K562 (cell line): ENCODE measurements around the gene HS3ST5. TPM values are rescaled to one million over a fixed set of nuclear protein-coding genes. Genes with fewer than 3 reads are reported as not detected.

Source experiments
- ARID3A ChIP-seq: IDR thresholded peaks from 2 replicates; pipeline ENCODE4 v1.6.1; 2012; ENCODE audit warnings: low read depth, low read length, improper control_type of control experiment, borderline replicate concordance
- DEAF1 ChIP-seq: fragments of 450-650 bp; formaldehyde crosslinking; IDR thresholded peaks from 2 replicates; pipeline ENCODE4 v1.4.0; 2020; ENCODE audit warnings: mild to moderate bottlenecking, moderate library complexity
- ELF1 ChIP-seq: fragments of 200-800 bp; sonication (Bioruptor generic); IDR thresholded peaks from 2 replicates; pipeline ENCODE4 v1.6.1; 2016; ENCODE audit warnings: missing genetic modification characterization, missing compliant biosample characterization
- HIVEP1 ChIP-seq: fragments of 250-450 bp; sonication (Bioruptor Pico); IDR thresholded peaks from 2 replicates; pipeline ENCODE4 v1.4.0; 2020; ENCODE audit warnings: mild to moderate bottlenecking
- HMG20A ChIP-seq: fragments of 450-650 bp; formaldehyde crosslinking; conservative IDR thresholded peaks from 2 replicates; pipeline ENCODE4 v1.4.0; 2020; ENCODE audit warnings: mild to moderate bottlenecking, mixed read lengths
- MNT ChIP-seq, 2 experiments: fragments of 450-650 bp; conservative IDR thresholded peaks; 2 replicates each; pipeline ENCODE4 v1.6.1; 2017; ENCODE audit warnings: mild to moderate bottlenecking in 2 of 2, moderate library complexity in 2 of 2
- SUPT5H ChIP-seq: fragments of 450-650 bp; IDR thresholded peaks from 2 replicates; pipeline ENCODE4 v1.6.1; 2016
- TCFL5 ChIP-seq: fragments of 250-450 bp; sonication (Bioruptor Pico); conservative IDR thresholded peaks from 2 replicates; pipeline ENCODE4 v1.6.1; 2021; ENCODE audit warnings: mild to moderate bottlenecking, moderate library complexity, matching md5 sums
- ZBTB43 ChIP-seq: sonication (generic); formaldehyde crosslinking; IDR thresholded peaks from 2 replicates; pipeline ENCODE4 v1.8.0; 2023; ENCODE audit warnings: mild to moderate bottlenecking, missing genetic modification reagents
- ZNF282 ChIP-seq: sonication (generic); formaldehyde crosslinking; IDR thresholded peaks from 2 replicates; pipeline ENCODE4 v1.8.1; 2023; ENCODE audit warnings: missing genetic modification reagents
- ZNF3 ChIP-seq: fragments of 250-450 bp; sonication (Bioruptor Pico); IDR thresholded peaks from 2 replicates; pipeline ENCODE4 v1.5.0; 2021; ENCODE audit warnings: mild to moderate bottlenecking, moderate library complexity
- polyA plus RNA-seq, 8 experiments: library from polyadenylated mRNA; depleted of rRNA in 4 of 8; stranded (reverse) in 5 of 8; unstranded in 3 of 8; fragments of >200 nt; fragmentation: Nextera tagmentation in 2 of 8; fragmentation: Illumina TruSeq in 1 of 8; extraction: Ambion mirVana in 2 of 8; extraction: Trizol in 1 of 8; gene quantifications; 2 replicates each; pipeline versions ENCODE4 v1.2.1 to v1.2.3, GENCODE V29; 2011 to 2014; ENCODE audit warnings: inconsistent platforms in 1 of 8, missing spikeins in 1 of 8
- total RNA-seq, 7 experiments: library from RNA; depleted of rRNA in 6 of 7; stranded (reverse); fragments of >200 nt in 6 of 7; fragmentation: Illumina TruSeq in 2 of 7; extraction: Trizol in 2 of 7; gene quantifications; 2 replicates each; pipeline versions ENCODE4 v1.2.1 to v1.2.3, GENCODE V29; 2011 to 2021; ENCODE audit warnings: low replicate concordance in 1 of 7

HS3ST5 gene
- total and polyA plus RNA-seq, 9 of the 15 experiments (the other 6 are each of a cell fraction or from before 2014, with no cell fraction given): not detected

- TF ChIP-seq ZBTB43 (CRISPR knock-in tag) (no peak), MNT (conservative IDR thresholded peaks at IDR 0.05) (no peak), SUPT5H (no peak), ZNF3 (no peak), ZNF282 (CRISPR knock-in tag) (no peak), TCFL5 (no peak), ELF1 (tag) (no peak), HMG20A (CRISPR knock-in tag) (no peak), HIVEP1 (CRISPR knock-in tag) (no peak), DEAF1 (CRISPR knock-in tag) (no peak), ARID3A (no peak)
These were observed 11.7 kb upstream of the HS3ST5 start (continued) for GRCh38 chr6:114354482-114354881.
